CD4-positive, CD25-positive, alpha-beta regulatory T cell (primary cell): ENCODE measurements around the gene STMN1. TPM values are rescaled to one million over a fixed set of nuclear protein-coding genes. Genes with fewer than 3 reads are reported as not detected.

Source experiments
- ATAC-seq, 2 donors: fragments of 150-1000 bp; cut with Tn5 transposase; one replicate each; pipeline ENCODE4 v1.10.0; 2021; ENCODE audit warnings: low read depth in 2 of 2, moderate number of reproducible peaks in 2 of 2, moderate library complexity in 1 of 2
- DNase-seq, 3 donors: peaks; one replicate each; pipeline versions ENCODE4 v3.0.0 to v3.0.0-alpha.2; 2012 to 2022; ENCODE audit warnings: mixed read lengths in 1 of 3
- H3K27ac ChIP-seq: one replicate; pipeline ENCODE4 v1.7.0; 2013; ENCODE audit warnings: mild to moderate bottlenecking, low read length; ENCODE audit not compliant: insufficient read depth, poor library complexity, severe bottlenecking
- H3K27me3 ChIP-seq: one replicate; pipeline ENCODE4 v1.7.0; 2013; ENCODE audit warnings: low read length; ENCODE audit not compliant: control insufficient read depth, insufficient read depth
- H3K36me3 ChIP-seq: one replicate; pipeline ENCODE4 v1.7.0; 2013; ENCODE audit warnings: mild to moderate bottlenecking, low read length, moderate library complexity; ENCODE audit not compliant: control insufficient read depth, insufficient read depth
- H3K4me1 ChIP-seq: 2 replicates; pipeline ENCODE4 v1.7.0; 2013; ENCODE audit warnings: mild to moderate bottlenecking, low read length; ENCODE audit not compliant: insufficient read depth, control insufficient read depth, poor library complexity, severe bottlenecking
- H3K4me3 ChIP-seq: one replicate; pipeline ENCODE4 v1.7.0; 2013; ENCODE audit warnings: low read depth, mild to moderate bottlenecking, low read length, moderate library complexity
- H3K9me3 ChIP-seq, 2 experiments: 1 replicate in 1 of 2; 2 replicates in 1 of 2; pipeline ENCODE4 v1.7.0; 2013; ENCODE audit warnings: low read length in 2 of 2, mild to moderate bottlenecking in 1 of 2, moderate library complexity in 1 of 2; ENCODE audit not compliant: control insufficient read depth in 2 of 2
- H3K27ac Mint-ChIP-seq, 3 donors: one replicate each; pipeline ENCODE4 v1.8.0; 2020 to 2022; ENCODE audit warnings: mild to moderate bottlenecking in 3 of 3, mixed read lengths in 3 of 3, moderate library complexity in 2 of 3
- H3K27me3 Mint-ChIP-seq: one replicate; pipeline ENCODE4 v1.8.0; 2022; ENCODE audit warnings: mild to moderate bottlenecking, mixed read lengths
- H3K36me3 Mint-ChIP-seq: one replicate; pipeline ENCODE4 v1.8.0; 2020; ENCODE audit warnings: mixed read lengths
- H3K4me1 Mint-ChIP-seq, 4 donors: one replicate each; pipeline ENCODE4 v1.8.0; 2020 to 2022; ENCODE audit warnings: mixed read lengths in 4 of 4, mild to moderate bottlenecking in 1 of 4
- H3K4me3 Mint-ChIP-seq, 4 donors: one replicate each; pipeline ENCODE4 v1.8.0; 2020 to 2022; ENCODE audit warnings: mild to moderate bottlenecking in 4 of 4, mixed read lengths in 4 of 4, moderate library complexity in 3 of 4
- H3K9me3 Mint-ChIP-seq, 7 donors: one replicate each; pipeline ENCODE4 v1.8.0; 2020 to 2022; ENCODE audit warnings: mixed read lengths in 7 of 7, mild to moderate bottlenecking in 3 of 7, moderate library complexity in 2 of 7
- polyA plus RNA-seq, 4 donors: library from polyadenylated mRNA; unstranded; fragments of 300-500 nt; fragmentation: Illumina TruSeq; gene quantifications; one replicate each; pipeline ENCODE4 v1.2.3, GENCODE V29; 2021
- total RNA-seq: library from RNA; stranded (reverse); gene quantifications from one replicate; pipeline ENCODE4 v1.2.3, GENCODE V29; 2022

Gene STMN1
- total and polyA plus RNA-seq, 5 donors from 2014 or later: 44.9 to 242 (median 181) TPM

DNA sequence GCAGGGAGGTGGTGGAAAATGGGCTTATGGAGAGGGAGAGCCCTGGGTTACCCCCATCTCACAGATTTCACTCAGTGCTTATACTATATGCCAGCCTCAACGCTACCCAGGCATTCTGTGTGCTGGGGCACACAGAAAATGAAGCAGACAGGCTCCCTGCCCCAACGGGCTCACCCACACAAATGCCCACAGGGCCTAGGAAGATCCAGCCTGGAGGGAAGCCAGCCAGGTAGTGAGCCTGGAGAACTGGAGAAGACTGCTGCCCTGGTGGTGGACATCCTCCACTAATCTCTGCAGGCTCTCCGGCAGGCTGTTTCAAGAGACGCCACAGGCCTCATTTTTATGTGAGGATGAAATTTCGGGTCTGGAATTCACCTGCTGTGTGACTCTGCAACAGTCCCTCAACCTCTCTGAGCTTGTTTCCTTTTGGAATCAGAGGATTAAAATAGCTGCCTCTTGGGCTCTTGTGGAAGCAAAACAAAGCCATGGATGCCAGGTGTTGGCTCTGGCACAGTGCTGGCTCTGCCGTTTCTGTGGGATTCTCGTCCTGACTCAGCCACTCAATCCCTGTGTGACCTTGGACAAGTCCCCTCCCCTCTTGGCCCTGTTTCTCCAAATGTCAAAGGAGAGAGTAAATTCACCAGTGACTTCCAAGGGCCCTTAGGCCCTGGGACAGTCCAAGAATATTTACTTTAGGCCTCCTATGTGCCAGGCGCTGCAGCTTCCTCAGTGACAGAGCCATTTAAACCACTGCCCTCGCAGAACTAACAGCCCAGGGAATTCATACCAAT, 34.3 kb downstream of the STMN1 start:
- H3K4me1 Mint-ChIP-seq: peaks cover 0 to 10% (median 4%) of the 10 kb centered on the region in 4 donors

DNA sequence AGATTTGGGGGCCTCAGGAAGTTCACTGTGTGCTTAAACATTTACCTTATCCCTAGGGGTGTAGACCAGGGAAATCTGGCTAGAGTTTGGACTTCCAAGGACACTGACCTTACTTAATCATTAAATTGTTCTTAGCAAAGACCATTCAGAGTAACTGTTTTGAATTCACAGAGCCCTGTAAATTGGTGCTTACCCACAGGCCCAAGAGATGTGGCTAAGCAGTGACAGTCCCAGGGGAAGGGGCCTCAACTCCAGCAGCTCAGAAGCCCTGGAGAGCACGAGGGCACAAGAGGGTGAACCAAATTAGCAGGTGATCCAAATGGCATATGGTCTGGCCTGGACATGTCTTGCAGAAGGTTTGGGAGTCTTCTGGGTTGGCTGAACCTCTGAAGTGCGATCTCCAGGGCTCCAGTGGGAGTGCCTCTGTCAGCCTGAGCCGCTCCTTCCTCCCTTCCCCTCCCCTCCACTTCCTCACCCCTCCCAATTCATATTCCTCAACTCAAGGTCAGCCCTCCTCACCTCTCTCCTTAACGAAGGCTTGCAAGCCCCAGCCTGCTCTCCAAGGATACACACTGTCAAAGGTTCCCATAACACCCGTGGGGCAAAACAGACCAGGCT, 35.0 kb downstream of the STMN1 start:
- H3K27me3 ChIP-seq: no peaks in the 10 kb centered on the region
- Mint-ChIP-seq H3K27ac (no peak overlapping the region), H3K27me3 (no peaks in the 10 kb centered on the region), H3K36me3 (peaks cover 7% of the 10 kb centered on the region), H3K4me1 (peaks cover 0 to 8% (median 1%) of the 10 kb centered on the region in 4 donors), H3K4me3 (no peak overlapping the region), H3K9me3 (no peaks in the 10 kb centered on the region)
- H3K9me3 ChIP-seq: no peaks in the 10 kb centered on the region
- ATAC-seq (no peak), DNase-seq (no peak)
- no peaks in the 10 kb centered on the region for H3K36me3 ChIP-seq
- H3K27ac ChIP-seq: no peak overlapping the region
- H3K4me3 ChIP-seq: no peak overlapping the region
- peaks cover 17% of the 10 kb centered on the region for H3K4me1 ChIP-seq

More for the DNA sequence above, 34.3 kb downstream of the STMN1 start:
- Mint-ChIP-seq H3K27me3 (peaks cover 5% of the 10 kb centered on the region), H3K9me3 (no peaks in the 10 kb centered on the region), H3K27ac (no peak overlapping the region), H3K4me3 (no peak overlapping the region), H3K36me3 (peaks cover 5% of the 10 kb centered on the region)
- Histone ChIP-seq H3K27ac (no peak overlapping the region), H3K9me3 (no peaks in the 10 kb centered on the region), H3K4me1 (peaks cover 17% of the 10 kb centered on the region), H3K36me3 (no peaks in the 10 kb centered on the region), H3K27me3 (no peaks in the 10 kb centered on the region), H3K4me3 (no peak overlapping the region)
- DNase-seq (no peak), ATAC-seq (no peak)

DNA sequence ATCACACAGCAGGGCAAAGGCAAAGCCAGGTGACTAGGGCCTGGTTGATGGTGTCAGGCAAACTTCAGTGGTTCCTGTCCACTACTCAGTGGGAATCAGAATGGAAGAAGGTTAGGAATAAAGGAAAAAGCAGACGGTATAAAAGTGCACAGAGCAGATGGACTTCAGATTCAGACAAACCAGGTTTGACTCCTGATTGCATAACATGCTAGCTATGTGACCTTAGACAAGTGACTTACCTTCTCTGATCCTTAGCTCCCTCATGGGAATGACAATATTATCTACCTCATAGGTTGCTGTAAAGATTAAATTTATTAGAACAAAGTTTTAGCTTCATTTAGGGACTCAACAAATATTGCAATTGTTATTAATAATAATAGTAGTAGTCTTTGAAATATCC, 35.6 kb downstream of the STMN1 start:
- peaks cover 0 to 5% (median 0%) of the 10 kb centered on the region in 4 donors for H3K4me1 Mint-ChIP-seq
- Histone ChIP-seq H3K27ac (no peak overlapping the region), H3K4me3 (no peak overlapping the region), H3K9me3 (no peaks in the 10 kb centered on the region), H3K36me3 (no peaks in the 10 kb centered on the region), H3K27me3 (no peaks in the 10 kb centered on the region), H3K4me1 (peaks cover 12% of the 10 kb centered on the region)
- no peaks in the 10 kb centered on the region for H3K27me3 Mint-ChIP-seq
- no peaks in the 10 kb centered on the region for H3K9me3 Mint-ChIP-seq
- ATAC-seq (no peak), DNase-seq (no peak)
- H3K4me3 Mint-ChIP-seq: no peak overlapping the region
- peaks cover 10% of the 10 kb centered on the region for H3K36me3 Mint-ChIP-seq
- H3K27ac Mint-ChIP-seq: no peak overlapping the region

DNA sequence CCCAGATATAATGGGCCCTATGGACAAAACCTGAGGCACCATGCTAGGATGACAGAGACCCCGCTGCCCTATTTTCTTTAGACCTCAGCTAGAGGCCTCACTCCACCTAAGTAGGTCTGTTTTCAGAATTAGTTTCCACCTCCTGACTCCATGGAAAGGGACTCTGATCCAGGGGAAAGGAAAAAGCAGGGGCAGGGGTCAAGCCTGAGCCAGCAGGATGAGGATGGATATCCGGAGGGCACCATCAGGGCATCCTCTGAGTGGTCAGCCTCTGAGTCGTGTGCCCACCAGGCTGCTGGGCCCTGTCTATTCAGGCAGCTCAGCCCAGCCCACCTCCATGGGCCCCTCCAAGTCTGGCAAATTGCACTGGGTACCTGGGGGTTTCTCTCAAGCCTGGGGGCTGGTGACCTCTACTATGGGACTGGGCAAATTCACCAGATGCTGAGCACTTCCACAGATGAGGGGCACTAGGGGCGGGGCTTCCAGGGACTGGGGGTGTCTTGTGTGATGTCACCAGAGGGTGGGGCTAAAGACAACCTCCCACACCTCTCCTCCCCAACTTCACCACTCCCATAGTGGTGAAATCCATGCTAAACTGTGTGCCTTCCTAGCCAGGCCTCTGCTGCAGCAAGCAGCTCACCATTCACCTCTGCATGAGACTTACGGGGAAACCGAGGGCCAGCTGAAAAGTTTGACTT, 36.2 kb downstream of the STMN1 start:
- peaks cover 9% of the 10 kb centered on the region for H3K4me1 ChIP-seq
- no peaks in the 10 kb centered on the region for H3K27me3 Mint-ChIP-seq
- peaks cover 0 to 4% (median 0%) of the 10 kb centered on the region in 4 donors for H3K4me1 Mint-ChIP-seq
- no peak overlapping the region for H3K27ac Mint-ChIP-seq
- H3K9me3 ChIP-seq: no peaks in the 10 kb centered on the region
- DNase-seq: no peak
- peaks cover 10% of the 10 kb centered on the region for H3K36me3 Mint-ChIP-seq
- H3K36me3 ChIP-seq: no peaks in the 10 kb centered on the region
- H3K4me3 ChIP-seq: no peak overlapping the region
- no peak for ATAC-seq
- no peak overlapping the region for H3K4me3 Mint-ChIP-seq
- no peaks in the 10 kb centered on the region for H3K27me3 ChIP-seq
- no peaks in the 10 kb centered on the region for H3K9me3 Mint-ChIP-seq
- H3K27ac ChIP-seq: no peak overlapping the region

DNA sequence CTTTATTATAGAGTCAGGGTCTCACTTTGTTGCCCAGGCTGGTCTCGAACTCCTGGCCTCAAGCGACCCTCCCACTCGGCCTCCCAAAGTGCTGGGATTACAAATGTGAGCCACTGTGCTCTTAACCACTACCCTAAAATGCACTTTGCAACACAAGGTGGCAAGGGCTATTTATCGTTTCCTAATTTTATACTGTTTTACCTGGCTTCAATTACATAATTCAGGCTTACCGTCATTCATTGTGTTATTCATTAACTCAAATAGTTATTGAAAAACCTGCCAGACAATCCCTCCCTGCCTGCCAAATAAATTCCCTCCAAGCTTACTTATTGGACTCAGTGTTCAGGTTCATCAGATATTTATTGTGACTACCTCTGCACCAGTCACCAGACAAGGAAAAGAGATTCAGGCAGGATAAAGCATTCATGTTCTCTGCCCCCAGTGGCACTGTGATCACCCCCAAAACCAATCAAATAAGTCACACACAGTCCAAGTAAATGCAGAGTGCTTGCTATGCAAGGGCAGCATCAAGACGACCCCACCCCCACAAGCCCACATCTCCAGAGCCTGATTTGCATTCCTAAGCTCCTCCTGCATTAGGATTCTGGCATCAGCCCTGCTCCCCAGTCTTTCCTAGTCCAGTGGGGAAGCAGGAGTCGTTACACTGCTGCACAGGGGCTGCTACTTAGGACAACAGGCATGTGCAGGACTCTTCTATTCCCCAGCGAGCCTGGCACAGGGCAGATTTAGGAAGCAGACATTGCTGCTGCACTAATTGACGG, 38.8 kb downstream of the STMN1 start:
- H3K4me3 ChIP-seq: no peak overlapping the region
- H3K36me3 Mint-ChIP-seq: peaks cover 10% of the 10 kb centered on the region
- no peak overlapping the region for H3K27ac ChIP-seq
- H3K27ac Mint-ChIP-seq: no peak overlapping the region
- ATAC-seq (no peak), DNase-seq (no peak)
- peaks cover 0 to 2% (median 0%) of the 10 kb centered on the region in 4 donors for H3K4me1 Mint-ChIP-seq
- H3K4me1 ChIP-seq: no peaks in the 10 kb centered on the region
- H3K27me3 Mint-ChIP-seq: no peaks in the 10 kb centered on the region
- H3K36me3 ChIP-seq: no peaks in the 10 kb centered on the region
- H3K4me3 Mint-ChIP-seq: no peak overlapping the region
- no peaks in the 10 kb centered on the region for H3K9me3 Mint-ChIP-seq
- H3K9me3 ChIP-seq: no peaks in the 10 kb centered on the region
- no peaks in the 10 kb centered on the region for H3K27me3 ChIP-seq

DNA sequence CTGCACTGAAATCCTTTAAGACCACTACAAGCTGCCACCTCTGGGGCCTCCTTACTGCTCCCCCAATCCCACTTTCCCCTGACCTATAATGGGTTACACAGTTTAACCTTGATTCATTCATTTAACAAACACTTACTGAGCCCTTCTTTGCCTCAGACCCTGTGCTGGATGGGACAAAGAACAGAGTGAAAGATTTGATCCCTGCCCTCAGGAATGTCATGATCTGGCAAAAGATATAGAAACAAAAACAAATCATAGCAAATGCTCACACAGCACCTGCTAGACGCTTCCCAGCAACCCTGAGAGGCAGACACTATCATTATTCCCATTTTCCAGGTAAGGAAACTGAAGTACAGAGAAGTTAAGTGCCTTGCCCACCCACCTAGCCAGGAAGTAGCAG, 39.9 kb downstream of the STMN1 start:
- no peak for DNase-seq
- H3K27me3 Mint-ChIP-seq: no peaks in the 10 kb centered on the region
- ATAC-seq: no peak
- Histone ChIP-seq H3K27me3 (no peaks in the 10 kb centered on the region), H3K36me3 (no peaks in the 10 kb centered on the region), H3K4me1 (no peaks in the 10 kb centered on the region), H3K27ac (no peak overlapping the region), H3K9me3 (no peaks in the 10 kb centered on the region), H3K4me3 (no peak overlapping the region)
- peak overlapping the region in 1 of 4 donors; percentile 13 for H3K4me3 Mint-ChIP-seq
- H3K4me1 Mint-ChIP-seq: peaks cover 0 to 5% (median 0%) of the 10 kb centered on the region in 4 donors
- H3K9me3 Mint-ChIP-seq: no peaks in the 10 kb centered on the region
- H3K36me3 Mint-ChIP-seq: peaks cover 10% of the 10 kb centered on the region
- no peak overlapping the region for H3K27ac Mint-ChIP-seq

DNA sequence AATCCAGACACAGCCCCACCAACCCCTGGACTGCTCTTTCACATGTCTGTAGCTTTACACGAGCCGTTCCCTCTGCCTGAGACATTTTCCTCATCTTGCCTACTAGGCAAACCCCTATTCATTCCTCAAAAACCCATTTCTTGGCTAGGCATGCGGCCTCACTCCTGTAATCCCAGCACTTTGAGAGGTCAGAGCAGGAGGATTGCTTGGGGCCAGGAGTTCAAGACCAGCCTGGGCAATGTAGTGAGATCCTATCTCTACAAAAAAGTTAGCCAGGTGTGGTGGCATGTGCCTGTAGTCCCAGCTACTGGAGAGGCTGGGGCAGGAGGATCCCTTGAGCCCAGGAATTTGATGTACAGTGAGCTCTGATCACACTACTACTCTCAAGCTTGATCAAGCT, 41.8 kb downstream of the STMN1 start:
- H3K9me3 ChIP-seq: no peaks in the 10 kb centered on the region
- Mint-ChIP-seq H3K27ac (no peak overlapping the region), H3K27me3 (no peaks in the 10 kb centered on the region), H3K36me3 (peaks cover 10% of the 10 kb centered on the region), H3K9me3 (no peaks in the 10 kb centered on the region), H3K4me3 (no peak overlapping the region), H3K4me1 (peaks cover 0 to 16% (median 5%) of the 10 kb centered on the region in 4 donors)
- H3K27ac ChIP-seq: no peak overlapping the region
- H3K4me1 ChIP-seq: peaks cover 4% of the 10 kb centered on the region
- DNase-seq (no peak), ATAC-seq (no peak)
- no peak overlapping the region for H3K4me3 ChIP-seq
- H3K27me3 ChIP-seq: no peaks in the 10 kb centered on the region
- no peaks in the 10 kb centered on the region for H3K36me3 ChIP-seq
